ENCODE results near the gene SLC16A10.

SLC16A10 gene

DNA sequence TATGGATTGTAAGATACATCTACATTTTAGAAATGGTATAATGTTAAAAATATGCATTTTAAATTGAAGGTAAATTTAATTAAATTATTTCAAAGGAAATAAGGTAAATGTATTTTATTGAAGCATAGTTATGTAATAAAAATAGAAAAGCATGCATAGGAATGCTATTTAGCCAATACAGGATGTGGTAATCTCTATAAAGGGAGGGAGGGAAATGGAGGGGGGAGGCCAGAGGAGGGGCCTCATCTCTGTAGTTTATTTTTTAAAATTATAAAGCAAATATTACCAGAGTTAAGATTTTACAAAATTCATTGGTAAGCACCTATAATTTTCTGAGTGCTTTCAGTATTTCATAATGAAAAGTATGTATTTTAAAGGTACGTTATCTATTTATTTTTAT, 27.2 kb downstream of the SLC16A10 start:
- H3K27ac ChIP-seq (ENCODE audit: low read depth, low read length, poor library complexity, severe bottlenecking) = no peak overlapping the region
- H3K79me2 ChIP-seq (ENCODE audit: insufficient read depth, low read length) = no peaks in the 10 kb centered on the region
- no peak overlapping the region for H2AFZ ChIP-seq (ENCODE audit: low read length)
- H3K4me1 ChIP-seq (ENCODE audit: insufficient read depth, low read length, severe bottlenecking) = no peaks in the 10 kb centered on the region
- H3K9me3 ChIP-seq (ENCODE audit: low read length) = no peaks in the 10 kb centered on the region
- H4K20me1 ChIP-seq (ENCODE audit: insufficient read depth, low read length) = no peaks in the 10 kb centered on the region
- H3F3A ChIP-seq (ENCODE audit: insufficient read depth, low read length) = no peaks in the 10 kb centered on the region
- no peaks in the 10 kb centered on the region for H3K9me2 ChIP-seq (ENCODE audit: low read depth, low read length)
- H3K4me2 ChIP-seq (ENCODE audit: low read length) = no peak overlapping the region
- no peak overlapping the region for H3K4me3 ChIP-seq (ENCODE audit: low read depth, low read length, poor library complexity, severe bottlenecking)
- TF ChIP-seq EZH2 (IDR thresholded peaks at IDR 0.05; ENCODE audit: borderline replicate concordance, low read length) = no peak
- TF ChIP-seq, protein P1, sequence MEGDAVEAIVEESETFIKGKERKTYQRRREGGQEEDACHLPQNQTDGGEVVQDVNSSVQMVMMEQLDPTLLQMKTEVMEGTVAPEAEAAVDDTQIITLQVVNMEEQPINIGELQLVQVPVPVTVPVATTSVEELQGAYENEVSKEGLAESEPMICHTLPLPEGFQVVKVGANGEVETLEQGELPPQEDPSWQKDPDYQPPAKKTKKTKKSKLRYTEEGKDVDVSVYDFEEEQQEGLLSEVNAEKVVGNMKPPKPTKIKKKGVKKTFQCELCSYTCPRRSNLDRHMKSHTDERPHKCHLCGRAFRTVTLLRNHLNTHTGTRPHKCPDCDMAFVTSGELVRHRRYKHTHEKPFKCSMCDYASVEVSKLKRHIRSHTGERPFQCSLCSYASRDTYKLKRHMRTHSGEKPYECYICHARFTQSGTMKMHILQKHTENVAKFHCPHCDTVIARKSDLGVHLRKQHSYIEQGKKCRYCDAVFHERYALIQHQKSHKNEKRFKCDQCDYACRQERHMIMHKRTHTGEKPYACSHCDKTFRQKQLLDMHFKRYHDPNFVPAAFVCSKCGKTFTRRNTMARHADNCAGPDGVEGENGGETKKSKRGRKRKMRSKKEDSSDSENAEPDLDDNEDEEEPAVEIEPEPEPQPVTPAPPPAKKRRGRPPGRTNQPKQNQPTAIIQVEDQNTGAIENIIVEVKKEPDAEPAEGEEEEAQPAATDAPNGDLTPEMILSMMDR (IDR thresholded peaks at IDR 0.05; ENCODE audit: low read length) = no peak
- no peak overlapping the region for H3K9ac ChIP-seq (ENCODE audit: low read length)
- H3K27me3 ChIP-seq (ENCODE audit: insufficient read depth, low read length) = no peaks in the 10 kb centered on the region
- no peaks in the 10 kb centered on the region for H3K36me3 ChIP-seq (ENCODE audit: insufficient read depth, low read length)

DNA sequence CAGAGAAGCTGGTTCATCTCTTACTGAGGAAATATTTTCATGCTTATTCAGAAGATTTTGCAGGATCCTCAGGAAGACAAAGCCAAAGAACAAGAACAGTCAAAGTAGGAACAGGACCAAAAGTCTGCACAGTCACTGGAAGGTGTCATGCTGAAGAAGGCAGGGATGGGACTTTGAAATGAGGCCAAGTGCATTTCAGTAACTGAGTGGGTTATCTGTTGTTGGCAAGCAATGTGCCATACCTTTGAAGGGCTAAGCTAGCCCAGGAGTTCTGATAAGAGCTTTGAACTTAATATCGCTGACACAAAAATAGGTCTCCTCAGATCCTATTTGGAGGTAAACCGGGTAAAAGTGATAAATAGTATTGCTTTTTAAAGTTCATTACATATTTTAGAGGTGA, 31.5 kb downstream of the SLC16A10 start:
- no peak overlapping the region for H3K4me2 ChIP-seq (ENCODE audit: low read length)
- H3K4me1 ChIP-seq (ENCODE audit: insufficient read depth, low read length, severe bottlenecking) = no peaks in the 10 kb centered on the region
- H3K9ac ChIP-seq (ENCODE audit: low read length) = no peak overlapping the region
- H4K20me1 ChIP-seq (ENCODE audit: insufficient read depth, low read length) = no peaks in the 10 kb centered on the region
- H3K9me3 ChIP-seq (ENCODE audit: low read length) = no peaks in the 10 kb centered on the region
- no peak overlapping the region for H3K4me3 ChIP-seq (ENCODE audit: low read depth, low read length, poor library complexity, severe bottlenecking)
- H2AFZ ChIP-seq (ENCODE audit: low read length) = no peak overlapping the region
- no peaks in the 10 kb centered on the region for H3K79me2 ChIP-seq (ENCODE audit: insufficient read depth, low read length)
- no peaks in the 10 kb centered on the region for H3K36me3 ChIP-seq (ENCODE audit: insufficient read depth, low read length)
- H3K27me3 ChIP-seq (ENCODE audit: insufficient read depth, low read length) = no peaks in the 10 kb centered on the region
- TF ChIP-seq EZH2 (IDR thresholded peaks at IDR 0.05; ENCODE audit: borderline replicate concordance, low read length) = no peak
- TF ChIP-seq, protein P1 (IDR thresholded peaks at IDR 0.05; ENCODE audit: low read length) = no peak
- no peak overlapping the region for H3K27ac ChIP-seq (ENCODE audit: low read depth, low read length, poor library complexity, severe bottlenecking)
- H3K9me2 ChIP-seq (ENCODE audit: low read depth, low read length) = no peaks in the 10 kb centered on the region
- no peaks in the 10 kb centered on the region for H3F3A ChIP-seq (ENCODE audit: insufficient read depth, low read length)

DNA sequence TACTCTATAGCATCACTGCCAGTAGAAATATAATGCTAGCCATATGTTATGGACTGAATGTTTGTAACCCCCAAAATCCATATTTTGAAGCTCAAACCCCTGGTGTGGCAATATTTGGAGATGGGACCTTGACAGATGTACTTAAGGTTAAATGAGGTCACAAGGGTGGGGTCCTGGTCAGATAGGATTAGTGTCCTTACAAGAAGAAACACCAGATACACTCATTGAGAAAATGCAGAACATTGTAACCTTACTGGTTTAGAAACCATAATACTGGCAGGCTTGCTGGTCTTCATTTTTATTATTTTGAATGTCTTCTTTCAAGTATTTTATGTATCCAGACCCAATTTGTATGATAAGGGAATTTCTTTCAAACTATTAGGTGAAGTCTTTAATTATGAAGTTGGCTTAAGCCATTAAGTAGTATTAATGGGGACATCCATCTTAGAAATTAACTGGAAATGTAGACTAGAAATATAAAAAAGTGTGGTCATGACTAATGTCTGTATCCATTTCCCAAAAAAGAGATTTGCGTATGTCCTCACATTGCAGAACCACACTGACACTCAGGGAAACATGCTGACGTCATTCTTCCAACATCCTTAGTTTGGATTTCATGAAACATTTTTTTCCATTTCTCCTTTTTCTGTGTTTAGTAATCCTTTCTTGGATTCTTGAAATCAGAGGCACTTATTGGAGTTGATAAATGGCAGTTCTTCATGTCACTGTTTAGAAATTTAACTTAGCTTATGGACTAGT, 32.4 kb downstream of the SLC16A10 start:
- no peaks in the 10 kb centered on the region for H3K9me3 ChIP-seq (ENCODE audit: low read length)
- no peaks in the 10 kb centered on the region for H3K4me1 ChIP-seq (ENCODE audit: insufficient read depth, low read length, severe bottlenecking)
- H3K36me3 ChIP-seq (ENCODE audit: insufficient read depth, low read length) = no peaks in the 10 kb centered on the region
- no peaks in the 10 kb centered on the region for H3K27me3 ChIP-seq (ENCODE audit: insufficient read depth, low read length)
- H3K9ac ChIP-seq (ENCODE audit: low read length) = no peak overlapping the region
- TF ChIP-seq EZH2 (IDR thresholded peaks at IDR 0.05; ENCODE audit: borderline replicate concordance, low read length) = no peak
- TF ChIP-seq, protein P1 (IDR thresholded peaks at IDR 0.05; ENCODE audit: low read length) = no peak
- H4K20me1 ChIP-seq (ENCODE audit: insufficient read depth, low read length) = no peaks in the 10 kb centered on the region
- no peak overlapping the region for H2AFZ ChIP-seq (ENCODE audit: low read length)
- no peak overlapping the region for H3K27ac ChIP-seq (ENCODE audit: low read depth, low read length, poor library complexity, severe bottlenecking)
- no peak overlapping the region for H3K4me2 ChIP-seq (ENCODE audit: low read length)
- H3F3A ChIP-seq (ENCODE audit: insufficient read depth, low read length) = no peaks in the 10 kb centered on the region
- no peak overlapping the region for H3K4me3 ChIP-seq (ENCODE audit: low read depth, low read length, poor library complexity, severe bottlenecking)
- no peaks in the 10 kb centered on the region for H3K79me2 ChIP-seq (ENCODE audit: insufficient read depth, low read length)
- no peaks in the 10 kb centered on the region for H3K9me2 ChIP-seq (ENCODE audit: low read depth, low read length)
